CD4-positive, alpha-beta T cell (primary cell): ENCODE data around the gene PKP1. TPM values are rescaled to one million over a fixed set of nuclear protein-coding genes. Genes with fewer than 3 reads are reported as not detected.

Source experiments
- ATAC-seq: fragments of 200-7000 bp; cut with Tn5 transposase; one replicate; pipeline ENCODE4 v1.10.0; 2022; ENCODE audit warnings: mild to moderate bottlenecking; ENCODE audit not compliant: poor library complexity
- CTCF ChIA-PET: fragments of 350-600 bp; sonication (Branson Sonifier 250); formaldehyde crosslinking; loops from one replicate; lab custom pipeline; 2021; ENCODE audit warnings: antibody characterized with exemption, inconsistent platforms; lab: Charles Lee
- POLR2A ChIA-PET: fragments of 350-600 bp; sonication (Branson Sonifier 250); formaldehyde crosslinking; loops from one replicate; lab custom pipeline; 2021; ENCODE audit warnings: antibody characterized with exemption, inconsistent platforms; lab: Charles Lee
- DNase-seq, 14 experiments: peaks; one replicate each; pipeline ENCODE4 v3.0.0-alpha.2; 2013 to 2020; ENCODE audit warnings: mixed read lengths in 2 of 14
- H3K27ac ChIP-seq, 2 donors: one replicate each; pipeline versions ENCODE4 v1.5.1 to v1.7.0; 2013; ENCODE audit warnings: low read length in 2 of 2, low read depth in 1 of 2, mild to moderate bottlenecking in 1 of 2
- H3K27me3 ChIP-seq, 2 experiments: 1 replicate in 1 of 2; 2 replicates in 1 of 2; pipeline versions ENCODE4 v1.6.1 to v1.7.0; 2013; ENCODE audit warnings: low read length in 2 of 2, control low read depth in 1 of 2, mild to moderate bottlenecking in 1 of 2, moderate library complexity in 1 of 2; ENCODE audit not compliant: insufficient read depth in 2 of 2, control insufficient read depth in 1 of 2
- H3K36me3 ChIP-seq: one replicate; pipeline ENCODE4 v1.6.1; 2013; ENCODE audit warnings: low read length, control low read depth; ENCODE audit not compliant: insufficient read depth
- H3K4me1 ChIP-seq: one replicate; pipeline ENCODE4 v1.6.1; 2013; ENCODE audit warnings: low read length, control low read depth; ENCODE audit not compliant: insufficient read depth
- H3K4me3 ChIP-seq: one replicate; pipeline ENCODE4 v1.5.1; 2013; ENCODE audit warnings: mild to moderate bottlenecking, low read length, moderate library complexity
- H3K9me3 ChIP-seq, 2 experiments: 1 replicate in 1 of 2; 2 replicates in 1 of 2; pipeline versions ENCODE4 v1.6.1 to v1.7.0; 2013; ENCODE audit warnings: low read length in 2 of 2, mild to moderate bottlenecking in 2 of 2, control low read depth in 1 of 2, moderate library complexity in 1 of 2; ENCODE audit not compliant: control insufficient read depth in 1 of 2, insufficient read depth in 1 of 2
- H3K27ac Mint-ChIP-seq: one replicate; pipeline ENCODE4 v1.8.0; 2020; ENCODE audit warnings: mixed read lengths
- H3K27me3 Mint-ChIP-seq: one replicate; pipeline ENCODE4 v1.8.0; 2021; ENCODE audit warnings: mixed read lengths
- H3K36me3 Mint-ChIP-seq: one replicate; pipeline ENCODE4 v1.8.0; 2021; ENCODE audit warnings: low read depth, mixed read lengths
- H3K4me1 Mint-ChIP-seq: one replicate; pipeline ENCODE4 v1.8.0; 2021; ENCODE audit warnings: low read depth, mixed read lengths
- H3K4me3 Mint-ChIP-seq: one replicate; pipeline ENCODE4 v1.8.0; 2020; ENCODE audit warnings: mild to moderate bottlenecking, mixed read lengths
- H3K9me3 Mint-ChIP-seq: one replicate; pipeline ENCODE4 v1.8.0; 2020; ENCODE audit warnings: mixed read lengths
- intact Hi-C, 2 experiments: fragments of 100-400 bp; cut with DNase I in 1 of 2; cut with micrococcal nuclease in 1 of 2; formaldehyde crosslinking; loops; one replicate each; pipeline versions ENCODE4 v1.15.1 to v1.9.0; 2023 to 2025; cut with DNase I, micrococcal nuclease
- total RNA-seq, 174 experiments: library from RNA in 2 of 174; stranded (reverse) in 2 of 174; gene quantifications; one replicate each; pipeline ENCODE4 v1.2.3 and lab custom pipeline; 2021 to 2026
- TF ChIP-seq, protein P1 (sequence below): fragments of 200-600 bp; IDR thresholded peaks from one replicate; pipeline ENCODE4 v1.8.0; 2022; ENCODE audit warnings: antibody characterized with exemption, mild to moderate bottlenecking

The PKP1 gene
- total RNA-seq, 2 experiments from 2014 or later: not detected

- H3K9me3 ChIP-seq: no peaks in the 10 kb centered on the region
- peaks cover 6 to 11% of the 10 kb centered on the region in 2 experiments for H3K27me3 ChIP-seq
- H3K4me3 Mint-ChIP-seq: no peak overlapping the region
- H3K36me3 ChIP-seq: no peaks in the 10 kb centered on the region
- H3K9me3 Mint-ChIP-seq: no peaks in the 10 kb centered on the region
- ChIA-PET POLR2A (no interaction called here), CTCF (no interaction called here)
- H3K27ac ChIP-seq: no peak overlapping the region
- no peak overlapping the region for H3K4me3 ChIP-seq
- intact Hi-C loops: no loop called here
- peaks cover 46% of the 10 kb centered on the region for H3K27me3 Mint-ChIP-seq
- no peaks in the 10 kb centered on the region for H3K4me1 ChIP-seq
- H3K36me3 Mint-ChIP-seq: no peaks in the 10 kb centered on the region
- no peaks in the 10 kb centered on the region for H3K4me1 Mint-ChIP-seq
- ATAC-seq (no peak), DNase-seq (peak in 1 of 14 experiments; percentile 31)
- TF ChIP-seq, protein P1, sequence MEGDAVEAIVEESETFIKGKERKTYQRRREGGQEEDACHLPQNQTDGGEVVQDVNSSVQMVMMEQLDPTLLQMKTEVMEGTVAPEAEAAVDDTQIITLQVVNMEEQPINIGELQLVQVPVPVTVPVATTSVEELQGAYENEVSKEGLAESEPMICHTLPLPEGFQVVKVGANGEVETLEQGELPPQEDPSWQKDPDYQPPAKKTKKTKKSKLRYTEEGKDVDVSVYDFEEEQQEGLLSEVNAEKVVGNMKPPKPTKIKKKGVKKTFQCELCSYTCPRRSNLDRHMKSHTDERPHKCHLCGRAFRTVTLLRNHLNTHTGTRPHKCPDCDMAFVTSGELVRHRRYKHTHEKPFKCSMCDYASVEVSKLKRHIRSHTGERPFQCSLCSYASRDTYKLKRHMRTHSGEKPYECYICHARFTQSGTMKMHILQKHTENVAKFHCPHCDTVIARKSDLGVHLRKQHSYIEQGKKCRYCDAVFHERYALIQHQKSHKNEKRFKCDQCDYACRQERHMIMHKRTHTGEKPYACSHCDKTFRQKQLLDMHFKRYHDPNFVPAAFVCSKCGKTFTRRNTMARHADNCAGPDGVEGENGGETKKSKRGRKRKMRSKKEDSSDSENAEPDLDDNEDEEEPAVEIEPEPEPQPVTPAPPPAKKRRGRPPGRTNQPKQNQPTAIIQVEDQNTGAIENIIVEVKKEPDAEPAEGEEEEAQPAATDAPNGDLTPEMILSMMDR: no peak
- no peak overlapping the region for H3K27ac Mint-ChIP-seq
These were observed 26.1 kb downstream of the PKP1 start for GRCh38 chr1:201309416-201309815.

DNA sequence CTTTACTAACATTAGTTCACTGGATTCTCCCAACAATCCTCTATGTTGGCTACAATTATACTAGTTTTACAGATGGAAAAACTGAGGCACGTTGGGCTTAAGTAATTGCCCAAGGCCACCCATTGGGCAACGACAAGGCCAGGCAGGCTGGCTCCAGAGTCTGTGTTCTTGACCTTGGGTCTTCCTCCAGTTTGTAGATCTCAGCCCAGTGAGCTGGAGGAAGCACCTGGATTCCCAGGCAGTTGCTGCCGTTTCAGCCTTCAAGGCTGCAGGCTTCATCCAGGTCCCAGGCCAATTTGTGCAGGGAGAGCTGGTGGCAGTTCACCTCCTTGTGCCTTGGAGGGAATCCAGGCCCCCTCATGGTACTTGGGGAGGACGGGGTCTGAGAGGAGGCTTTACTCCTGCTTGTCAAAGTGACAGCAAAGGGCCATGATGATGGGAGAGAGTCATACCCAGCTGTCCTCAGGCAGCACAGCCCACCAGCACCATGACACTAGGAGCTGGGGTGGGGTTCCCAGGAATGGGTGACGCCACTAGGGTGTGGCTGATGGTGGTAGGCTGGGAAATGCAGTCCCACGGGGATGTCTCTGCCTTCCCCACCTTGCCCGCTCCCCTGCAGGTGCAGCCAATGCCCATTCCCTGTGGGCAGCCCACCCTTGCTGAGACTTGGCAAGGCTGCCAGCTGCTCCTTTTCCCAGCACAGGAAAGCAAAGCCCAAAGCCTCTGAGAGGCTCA is 27.1 kb downstream of the PKP1 start:
- Histone ChIP-seq H3K27ac (no peak overlapping the region), H3K27me3 (peaks cover 6 to 11% of the 10 kb centered on the region in 2 experiments), H3K36me3 (no peaks in the 10 kb centered on the region), H3K4me1 (no peaks in the 10 kb centered on the region), H3K9me3 (no peaks in the 10 kb centered on the region), H3K4me3 (no peak overlapping the region)
- TF ChIP-seq, protein P1: no peak
- Mint-ChIP-seq H3K4me1 (no peaks in the 10 kb centered on the region), H3K9me3 (no peaks in the 10 kb centered on the region), H3K4me3 (no peak overlapping the region), H3K27me3 (peaks cover 42% of the 10 kb centered on the region), H3K27ac (no peak overlapping the region), H3K36me3 (no peaks in the 10 kb centered on the region)
- POLR2A ChIA-PET: no interaction called here
- no peak for DNase-seq
- intact Hi-C loops: no loop called here
- ATAC-seq: no peak
- CTCF ChIA-PET: no interaction called here

- no peaks in the 10 kb centered on the region for H3K36me3 Mint-ChIP-seq
- H3K27me3 ChIP-seq: peaks cover 6 to 11% of the 10 kb centered on the region in 2 experiments
- no peaks in the 10 kb centered on the region for H3K4me1 Mint-ChIP-seq
- no peaks in the 10 kb centered on the region for H3K9me3 ChIP-seq
- no peak overlapping the region for H3K27ac Mint-ChIP-seq
- ChIA-PET POLR2A (no interaction called here), CTCF (no interaction called here)
- H3K36me3 ChIP-seq: no peaks in the 10 kb centered on the region
- H3K27me3 Mint-ChIP-seq: peaks cover 39% of the 10 kb centered on the region
- no peaks in the 10 kb centered on the region for H3K9me3 Mint-ChIP-seq
- no peak overlapping the region for H3K4me3 ChIP-seq
- no peak for DNase-seq
- intact Hi-C loops: no loop called here
- H3K4me3 Mint-ChIP-seq: no peak overlapping the region
- TF ChIP-seq, protein P1: no peak
- ATAC-seq: no peak
- H3K4me1 ChIP-seq: no peaks in the 10 kb centered on the region
- H3K27ac ChIP-seq: no peak overlapping the region
These were observed 27.7 kb downstream of the PKP1 start for GRCh38 chr1:201310986-201311355.
